Measurements from ENCODE around the gene ZNF816.
"Not testable (repeated sequence)": the region's sequence is repeated elsewhere in the genome, so short reads cannot be mapped to it uniquely, and the experiment has no call there.

The ZNF816 gene

GRCh38 chr19:52962394-52963246 is at the start of gene ZNF816:
TSS of gene ZNF816 (minus strand) at chr19:52962881. CDS start at chr19:52956089, 6,792 bp downstream.
- DNase-seq (ENCODE audit: low read depth, low spot score) = peak; percentile 97

- DNase-seq (ENCODE audit: low read depth, low spot score) = no peak
Observed at GRCh38 chr19:53012006-53012405, 49.3 kb upstream of the ZNF816 start.

- DNase-seq (ENCODE audit: low read depth, low spot score) = no peak
Observed at GRCh38 chr19:53010494-53010893, 47.8 kb upstream of the ZNF816 start.

GRCh38 chr19:53008061-53008778 is 45.5 kb upstream of the ZNF816 start:
- DNase-seq (ENCODE audit: low read depth, low spot score) = no peak

- DNase-seq (ENCODE audit: low read depth, low spot score) = no peak
Observed at GRCh38 chr19:53007606-53008005, 44.9 kb upstream of the ZNF816 start.

- no peak for DNase-seq (ENCODE audit: low read depth, low spot score)
Observed at GRCh38 chr19:53007200-53007599, 44.5 kb upstream of the ZNF816 start.

- no peak for DNase-seq (ENCODE audit: low read depth, low spot score)
Observed at GRCh38 chr19:53004242-53004641, 41.6 kb upstream of the ZNF816 start.

GRCh38 chr19:53002479-53002878 is 39.8 kb upstream of the ZNF816 start:
- DNase-seq (ENCODE audit: low read depth, low spot score) = no peak

GRCh38 chr19:52997975-52998374 is 35.3 kb upstream of the ZNF816 start:
- no peak for DNase-seq (ENCODE audit: low read depth, low spot score)

- no peak for DNase-seq (ENCODE audit: low read depth, low spot score)
Observed at GRCh38 chr19:52995711-52996110, 33.0 kb upstream of the ZNF816 start.

- DNase-seq (ENCODE audit: low read depth, low spot score) = peak; percentile 69
Observed at GRCh38 chr19:52993342-52994178, 30.9 kb upstream of the ZNF816 start.

- DNase-seq (ENCODE audit: low read depth, low spot score) = no peak
Observed at GRCh38 chr19:52992109-52993004, 29.7 kb upstream of the ZNF816 start.

GRCh38 chr19:52991484-52991883 is 28.8 kb upstream of the ZNF816 start:
- DNase-seq (ENCODE audit: low read depth, low spot score) = no peak

- DNase-seq (ENCODE audit: low read depth, low spot score) = no peak
Observed at GRCh38 chr19:52990759-52991418, 28.2 kb upstream of the ZNF816 start.

- no peak for DNase-seq (ENCODE audit: low read depth, low spot score)
Observed at GRCh38 chr19:52988506-52988905, 25.8 kb upstream of the ZNF816 start.

- no peak for DNase-seq (ENCODE audit: low read depth, low spot score)
Observed at GRCh38 chr19:52987221-52987620, 24.5 kb upstream of the ZNF816 start.

- DNase-seq (ENCODE audit: low read depth, low spot score) = not testable (repeated sequence)
Observed at GRCh38 chr19:52983167-52983566, 20.5 kb upstream of the ZNF816 start.

GRCh38 chr19:52981329-52981728 is 18.6 kb upstream of the ZNF816 start:
- DNase-seq (ENCODE audit: low read depth, low spot score) = no peak

- DNase-seq (ENCODE audit: low read depth, low spot score) = no peak
Observed at GRCh38 chr19:52967772-52968171, 5.1 kb upstream of the ZNF816 start.

GRCh38 chr19:52963247-52963618 is 552 bp upstream of the ZNF816 start:
- DNase-seq (ENCODE audit: low read depth, low spot score) = no peak
